Right lung (tissue), 5 donors: ENCODE measurements around the gene SHF. TPM values are rescaled to one million over a fixed set of nuclear protein-coding genes. Genes with fewer than 3 reads are reported as not detected.

Experiments
- DNase-seq, 2 donors: peaks; one replicate each; pipeline ENCODE4 v3.0.0-alpha.2; 2013
- polyA plus RNA-seq, 5 donors: library from polyadenylated mRNA; unstranded; fragments of 120-200 nt; gene quantifications; one replicate each; pipeline versions ENCODE4 v1.2.1 to v1.2.3, GENCODE V29; 2013; ENCODE audit warnings: inconsistent platforms in 1 of 5, low replicate concordance in 1 of 5; ENCODE audit not compliant: insufficient read length in 5 of 5, insufficient read depth in 1 of 5

The SHF gene
- polyA plus RNA-seq, 5 donors, result 29.6 to 40.9 (median 35.3) TPM

GRCh38 chr15:45174069-45174468 is 13.7 kb downstream of the SHF start:
- no peak for DNase-seq

- DNase-seq, result no peak
Measured at GRCh38 chr15:45171912-45172311, 15.9 kb downstream of the SHF start.

- no peak for DNase-seq
Measured at GRCh38 chr15:45169608-45170480, 17.9 kb downstream of the SHF start.

- DNase-seq, result no peak
Measured at GRCh38 chr15:45168751-45169551, 18.8 kb downstream of the SHF start.

GRCh38 chr15:45168286-45168685 is 19.5 kb downstream of the SHF start:
- no peak for DNase-seq

- DNase-seq, result no peak
Measured at GRCh38 chr15:45167631-45168205, 20.0 kb downstream of the SHF start.

- DNase-seq, result peak; percentile 87 to 88
Measured at GRCh38 chr15:45166834-45167630, 20.7 kb downstream of the SHF start.

- DNase-seq, result no peak
Measured at GRCh38 chr15:45165536-45165935, 22.2 kb downstream of the SHF start.

GRCh38 chr15:45164914-45165313 is 22.9 kb downstream of the SHF start:
- DNase-seq, result no peak

- DNase-seq, result no peak
Measured at GRCh38 chr15:45163508-45163856, 24.3 kb downstream of the SHF start.

- DNase-seq, result peak; percentile 64 to 78
Measured at GRCh38 chr15:45162771-45163507, 24.8 kb downstream of the SHF start.

- DNase-seq, result no peak
Measured at GRCh38 chr15:45161666-45162065, 26.1 kb downstream of the SHF start.

- no peak for DNase-seq
Measured at GRCh38 chr15:45157974-45158373, 29.8 kb downstream of the SHF start.

GRCh38 chr15:45156744-45157455 is 30.9 kb downstream of the SHF start:
- DNase-seq, result no peak

GRCh38 chr15:45155739-45156138 is 32.0 kb downstream of the SHF start:
- no peak for DNase-seq

GRCh38 chr15:45151998-45152828 is 35.6 kb downstream of the SHF start:
- no peak for DNase-seq

- no peak for DNase-seq
Measured at GRCh38 chr15:45150997-45151396, 36.8 kb downstream of the SHF start.

GRCh38 chr15:45150481-45150880 is 37.3 kb downstream of the SHF start:
- DNase-seq, result no peak

GRCh38 chr15:45149060-45149459 is 38.7 kb downstream of the SHF start:
- no peak for DNase-seq
